Mesangial cell (primary cell): Measurements from ENCODE around the gene APLF. TPM values are rescaled to one million over a fixed set of nuclear protein-coding genes. Genes with fewer than 3 reads are reported as not detected.

Experiments used
- total RNA-seq: library from RNA; depleted of rRNA; stranded (reverse); fragments of >200 nt; gene quantifications from 2 replicates; pipeline ENCODE4 v1.2.3, GENCODE V29; 2015

Gene APLF, protein sequence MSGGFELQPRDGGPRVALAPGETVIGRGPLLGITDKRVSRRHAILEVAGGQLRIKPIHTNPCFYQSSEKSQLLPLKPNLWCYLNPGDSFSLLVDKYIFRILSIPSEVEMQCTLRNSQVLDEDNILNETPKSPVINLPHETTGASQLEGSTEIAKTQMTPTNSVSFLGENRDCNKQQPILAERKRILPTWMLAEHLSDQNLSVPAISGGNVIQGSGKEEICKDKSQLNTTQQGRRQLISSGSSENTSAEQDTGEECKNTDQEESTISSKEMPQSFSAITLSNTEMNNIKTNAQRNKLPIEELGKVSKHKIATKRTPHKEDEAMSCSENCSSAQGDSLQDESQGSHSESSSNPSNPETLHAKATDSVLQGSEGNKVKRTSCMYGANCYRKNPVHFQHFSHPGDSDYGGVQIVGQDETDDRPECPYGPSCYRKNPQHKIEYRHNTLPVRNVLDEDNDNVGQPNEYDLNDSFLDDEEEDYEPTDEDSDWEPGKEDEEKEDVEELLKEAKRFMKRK
- total RNA-seq = 2.8 TPM in 2 replicates

DNA sequence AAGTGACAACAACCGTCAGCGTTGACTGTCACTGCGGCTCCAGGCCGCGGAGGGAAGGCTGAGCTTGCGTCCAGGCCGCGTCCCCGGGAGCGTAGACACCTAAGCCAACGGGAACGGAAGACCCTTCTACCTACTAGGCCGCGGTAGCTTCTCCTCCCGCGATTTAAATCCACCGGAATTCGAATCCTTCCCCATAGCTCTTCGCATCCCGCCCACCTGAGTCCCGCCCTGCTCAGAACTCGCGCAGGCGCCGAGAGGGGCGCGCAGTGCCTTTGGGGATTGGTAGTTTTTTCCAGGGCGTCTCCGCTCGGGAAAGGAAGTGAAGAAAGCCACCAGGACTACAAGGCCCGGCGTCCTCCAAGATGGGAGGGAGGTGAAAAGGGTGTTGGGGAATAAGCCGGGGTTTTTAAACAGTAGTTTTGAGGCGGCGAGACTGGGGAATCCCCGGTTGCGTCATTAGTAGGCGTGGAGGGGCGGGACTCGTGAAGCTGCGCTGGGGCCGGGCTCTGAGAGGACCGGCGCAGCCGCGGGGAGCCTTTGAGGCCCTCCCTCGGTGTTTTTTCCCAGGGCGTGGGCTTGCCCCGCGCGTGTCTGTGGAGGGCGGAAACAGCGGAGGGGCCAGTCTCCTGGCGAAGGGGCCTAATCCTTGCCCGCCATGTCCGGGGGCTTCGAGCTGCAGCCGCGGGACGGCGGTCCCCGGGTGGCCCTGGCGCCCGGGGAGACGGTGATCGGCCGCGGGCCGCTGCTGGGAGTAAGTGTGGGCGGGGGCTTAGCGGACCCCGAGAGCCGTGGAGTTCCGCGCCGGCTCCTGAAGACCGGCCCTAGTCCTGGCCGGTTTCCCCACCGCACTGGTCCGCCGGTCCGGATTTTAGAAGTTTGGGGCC, at the start of gene APLF, which contains the start of gene FBXO48:
Gene APLF, plus strand, starts transcription at position 509 of the 884 bp plus-strand sequence. Its CDS starts 147 bp downstream, at position 656.
Gene FBXO48, minus strand, starts transcription at position 218 of the 884 bp plus-strand sequence. CDS start 2,149 bp downstream, outside the sequence.

Other genes starting within 250 kb of the APLF start
- gene PPP3R1, start 215.1 kb upstream of the APLF start, total RNA-seq = 15.1 and 18.6 TPM in 2 replicates
- gene CNRIP1, start 147.6 kb upstream of the APLF start, total RNA-seq = 15.1 and 38.0 TPM in 2 replicates
- gene PLEK, start 102.3 kb upstream of the APLF start, total RNA-seq = under 0.01 TPM in 1 of 2 replicates, not detected in the other
- gene FBXO48, start 291 bp upstream of the APLF start, total RNA-seq = 0.13 and 0.33 TPM in 2 replicates
- not detected in 2 replicates for gene PROKR1, start 176.0 kb downstream of the APLF start, total RNA-seq